HG03095 (cell line): ENCODE data around the gene VEGFA.

ENCODE experiments used
- ATAC-seq: cut with Tn5 transposase; IDR thresholded peaks from one replicate; pipeline ENCODE4 v1.9.1; 2021; ENCODE audit warnings: moderate library complexity; ENCODE audit not compliant: unreplicated experiment

VEGFA gene

GRCh38 chr6:43769526-43770371 lies at the start of gene VEGFA:
TSS of gene VEGFA (plus strand) at chr6:43770211.
- ATAC-seq = peak; percentile 42

- no peak for ATAC-seq
Measured at GRCh38 chr6:43720999-43721398, 49.0 kb upstream of the VEGFA start.

GRCh38 chr6:43722920-43723545 lies 47.0 kb upstream of the VEGFA start:
- no peak for ATAC-seq

- peak; percentile 65 for ATAC-seq
Measured at GRCh38 chr6:43723737-43724295, 46.2 kb upstream of the VEGFA start.

- no peak for ATAC-seq
Measured at GRCh38 chr6:43724354-43724753, 45.7 kb upstream of the VEGFA start.

GRCh38 chr6:43724914-43725642 lies 44.9 kb upstream of the VEGFA start:
- ATAC-seq = no peak

- no peak for ATAC-seq
Measured at GRCh38 chr6:43725643-43726580, 44.1 kb upstream of the VEGFA start.

- ATAC-seq = no peak
Measured at GRCh38 chr6:43727634-43728033, 42.4 kb upstream of the VEGFA start.

- ATAC-seq = no peak
Measured at GRCh38 chr6:43728586-43728985, 41.4 kb upstream of the VEGFA start.

GRCh38 chr6:43729537-43729936 lies 40.5 kb upstream of the VEGFA start:
- no peak for ATAC-seq

GRCh38 chr6:43730634-43731033 lies 39.4 kb upstream of the VEGFA start:
- no peak for ATAC-seq

- ATAC-seq = peak; percentile 76
Measured at GRCh38 chr6:43733471-43734293, 36.3 kb upstream of the VEGFA start.

- ATAC-seq = no peak
Measured at GRCh38 chr6:43734294-43734665, 35.7 kb upstream of the VEGFA start.

- ATAC-seq = no peak
Measured at GRCh38 chr6:43735642-43736199, 34.3 kb upstream of the VEGFA start.

- ATAC-seq = no peak
Measured at GRCh38 chr6:43736211-43736786, 33.7 kb upstream of the VEGFA start.

- ATAC-seq = no peak
Measured at GRCh38 chr6:43736844-43737243, 33.2 kb upstream of the VEGFA start.

- no peak for ATAC-seq
Measured at GRCh38 chr6:43737272-43738081, 32.5 kb upstream of the VEGFA start.

GRCh38 chr6:43738267-43738676 lies 31.7 kb upstream of the VEGFA start:
- ATAC-seq = no peak
